ENCODE measurements around the gene CAMK2B. TPM values are rescaled to one million over a fixed set of nuclear protein-coding genes. Genes with fewer than 3 reads are reported as not detected.

CAMK2B gene
- total RNA-seq, 1 experiment from 2014 or later = 0.13 TPM

DNA sequence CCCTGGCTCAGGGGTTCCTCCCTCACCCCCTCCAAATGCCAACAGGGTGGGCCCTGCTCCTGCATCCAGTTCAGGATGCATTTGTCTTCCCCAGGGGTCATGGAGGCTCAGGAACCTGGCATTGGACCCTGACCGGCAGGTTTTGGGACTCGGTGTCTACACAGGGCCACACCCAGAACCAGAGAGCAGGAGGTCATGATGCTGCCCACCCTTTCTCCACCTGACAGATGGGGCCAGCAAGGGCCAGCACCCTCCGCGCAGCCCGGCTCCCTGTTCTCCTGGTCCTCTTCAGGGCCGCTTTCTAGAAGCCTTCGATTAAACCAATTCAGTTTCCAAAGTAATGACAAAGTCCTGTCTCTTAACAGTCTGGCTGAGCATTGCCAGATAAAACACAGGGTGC, 50.2 kb downstream of the CAMK2B start:
- intact Hi-C loops (cut with micrococcal nuclease; ENCODE audit: unreplicated experiment) = no loop called here
- ChIA-PET CTCF (no interaction called here), POLR2A (ENCODE audit: low non-redundant PET) (no interaction called here)
- TF ChIP-seq, protein P1, sequence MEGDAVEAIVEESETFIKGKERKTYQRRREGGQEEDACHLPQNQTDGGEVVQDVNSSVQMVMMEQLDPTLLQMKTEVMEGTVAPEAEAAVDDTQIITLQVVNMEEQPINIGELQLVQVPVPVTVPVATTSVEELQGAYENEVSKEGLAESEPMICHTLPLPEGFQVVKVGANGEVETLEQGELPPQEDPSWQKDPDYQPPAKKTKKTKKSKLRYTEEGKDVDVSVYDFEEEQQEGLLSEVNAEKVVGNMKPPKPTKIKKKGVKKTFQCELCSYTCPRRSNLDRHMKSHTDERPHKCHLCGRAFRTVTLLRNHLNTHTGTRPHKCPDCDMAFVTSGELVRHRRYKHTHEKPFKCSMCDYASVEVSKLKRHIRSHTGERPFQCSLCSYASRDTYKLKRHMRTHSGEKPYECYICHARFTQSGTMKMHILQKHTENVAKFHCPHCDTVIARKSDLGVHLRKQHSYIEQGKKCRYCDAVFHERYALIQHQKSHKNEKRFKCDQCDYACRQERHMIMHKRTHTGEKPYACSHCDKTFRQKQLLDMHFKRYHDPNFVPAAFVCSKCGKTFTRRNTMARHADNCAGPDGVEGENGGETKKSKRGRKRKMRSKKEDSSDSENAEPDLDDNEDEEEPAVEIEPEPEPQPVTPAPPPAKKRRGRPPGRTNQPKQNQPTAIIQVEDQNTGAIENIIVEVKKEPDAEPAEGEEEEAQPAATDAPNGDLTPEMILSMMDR (conservative IDR thresholded peaks at IDR 0.05; ENCODE audit: low read depth, low read length) = no peak
- TF ChIP-seq EZH2 (IDR thresholded peaks at IDR 0.05; ENCODE audit: borderline replicate concordance, low read depth, low read length, poor library complexity, severe bottlenecking) = no peak
- H3K27ac ChIP-seq (ENCODE audit: low read depth, low read length, poor library complexity, severe bottlenecking) = no peak overlapping the region
- H3K4me3 ChIP-seq (ENCODE audit: low read depth, low read length, poor library complexity, severe bottlenecking) = no peak overlapping the region
- H3K9me3 ChIP-seq (ENCODE audit: low read depth, low read length, poor library complexity, severe bottlenecking) = no peaks in the 10 kb centered on the region
- no TSS peak for BruUV-seq (replicated peaks)
- DNase-seq (ENCODE audit: low spot score) = no peak
- H3K27me3 ChIP-seq (replicated peaks; ENCODE audit: insufficient read depth, low read depth, low read length, poor library complexity) = no peaks in the 10 kb centered on the region
- H3K36me3 ChIP-seq (ENCODE audit: insufficient read depth, low read length, poor library complexity, severe bottlenecking) = no peaks in the 10 kb centered on the region
- peaks cover 17% of the 10 kb centered on the region for H3K4me1 ChIP-seq (ENCODE audit: insufficient read depth, low read length, poor library complexity, severe bottlenecking)

DNA sequence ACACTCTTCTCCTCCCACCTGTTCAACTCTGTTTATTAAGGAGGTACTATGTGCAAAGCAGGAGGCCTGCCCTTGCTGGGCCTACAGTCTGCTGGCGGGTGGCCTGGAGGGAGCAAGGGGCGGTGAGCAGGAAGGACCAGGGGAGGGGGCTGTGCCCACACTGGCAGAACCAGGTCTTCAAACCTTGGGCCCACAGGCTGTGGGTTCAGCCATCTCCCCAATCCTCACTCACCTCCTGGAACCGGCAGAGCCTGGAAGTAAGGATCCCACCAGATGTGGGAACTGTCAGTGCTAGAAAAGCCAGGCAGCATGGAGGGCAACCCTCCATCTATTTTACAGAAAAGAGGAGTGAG, 50.8 kb downstream of the CAMK2B start:
- H3K9me3 ChIP-seq (ENCODE audit: low read depth, low read length, poor library complexity, severe bottlenecking) = no peaks in the 10 kb centered on the region
- no peaks in the 10 kb centered on the region for H3K36me3 ChIP-seq (ENCODE audit: insufficient read depth, low read length, poor library complexity, severe bottlenecking)
- no peak overlapping the region for H3K4me3 ChIP-seq (ENCODE audit: low read depth, low read length, poor library complexity, severe bottlenecking)
- intact Hi-C loops (cut with micrococcal nuclease; ENCODE audit: unreplicated experiment) = no loop called here
- H3K4me1 ChIP-seq (ENCODE audit: insufficient read depth, low read length, poor library complexity, severe bottlenecking) = peaks cover 17% of the 10 kb centered on the region
- DNase-seq (ENCODE audit: low spot score) = no peak
- ChIA-PET CTCF (no interaction called here), POLR2A (ENCODE audit: low non-redundant PET) (no interaction called here)
- BruUV-seq (replicated peaks) = no TSS peak
- no peaks in the 10 kb centered on the region for H3K27me3 ChIP-seq (replicated peaks; ENCODE audit: insufficient read depth, low read depth, low read length, poor library complexity)
- H3K27ac ChIP-seq (ENCODE audit: low read depth, low read length, poor library complexity, severe bottlenecking) = no peak overlapping the region
- TF ChIP-seq, protein P1 (conservative IDR thresholded peaks at IDR 0.05; ENCODE audit: low read depth, low read length) = no peak
- no peak for TF ChIP-seq EZH2 (IDR thresholded peaks at IDR 0.05; ENCODE audit: borderline replicate concordance, low read depth, low read length, poor library complexity, severe bottlenecking)

- Histone ChIP-seq H3K36me3 (ENCODE audit: insufficient read depth, low read length, poor library complexity, severe bottlenecking) (no peaks in the 10 kb centered on the region), H3K9me3 (ENCODE audit: low read depth, low read length, poor library complexity, severe bottlenecking) (no peaks in the 10 kb centered on the region), H3K4me3 (ENCODE audit: low read depth, low read length, poor library complexity, severe bottlenecking) (no peak overlapping the region), H3K27ac (ENCODE audit: low read depth, low read length, poor library complexity, severe bottlenecking) (no peak overlapping the region), H3K27me3 (replicated peaks; ENCODE audit: insufficient read depth, low read depth, low read length, poor library complexity) (no peaks in the 10 kb centered on the region), H3K4me1 (ENCODE audit: insufficient read depth, low read length, poor library complexity, severe bottlenecking) (peaks cover 17% of the 10 kb centered on the region)
- intact Hi-C loops (cut with micrococcal nuclease; ENCODE audit: unreplicated experiment) = no loop called here
- ChIA-PET CTCF (no interaction called here), POLR2A (ENCODE audit: low non-redundant PET) (no interaction called here)
- no TSS peak for BruUV-seq (replicated peaks)
- DNase-seq (ENCODE audit: low spot score) = no peak
- TF ChIP-seq, protein P1 (conservative IDR thresholded peaks at IDR 0.05; ENCODE audit: low read depth, low read length) = no peak
- no peak for TF ChIP-seq EZH2 (IDR thresholded peaks at IDR 0.05; ENCODE audit: borderline replicate concordance, low read depth, low read length, poor library complexity, severe bottlenecking)
Observed at GRCh38 chr7:44273681-44274622, 51.4 kb downstream of the CAMK2B start.
